ENCODE results near the gene PTPRG. TPM values are rescaled to one million over a fixed set of nuclear protein-coding genes. Genes with fewer than 3 reads are reported as not detected.

The PTPRG gene
- total RNA-seq, 1 donor from 2014 or later = 80.7 TPM

GRCh38 chr3:61734749-61735686 lies 173.6 kb downstream of the PTPRG start:
- H3K27me3 Mint-ChIP-seq (ENCODE audit: unreplicated experiment) = no peaks in the 10 kb centered on the region
- H3K36me3 Mint-ChIP-seq (ENCODE audit: low read depth, unreplicated experiment) = no peaks in the 10 kb centered on the region
- no peak for DNase-seq (ENCODE audit: low spot score)
- no peaks in the 10 kb centered on the region for H3K9me3 Mint-ChIP-seq (ENCODE audit: unreplicated experiment)
- H3K4me3 Mint-ChIP-seq (ENCODE audit: unreplicated experiment) = no peak overlapping the region
- peaks cover 9% of the 10 kb centered on the region for H3K4me1 Mint-ChIP-seq (ENCODE audit: unreplicated experiment)
- TF ChIP-seq, protein P1, sequence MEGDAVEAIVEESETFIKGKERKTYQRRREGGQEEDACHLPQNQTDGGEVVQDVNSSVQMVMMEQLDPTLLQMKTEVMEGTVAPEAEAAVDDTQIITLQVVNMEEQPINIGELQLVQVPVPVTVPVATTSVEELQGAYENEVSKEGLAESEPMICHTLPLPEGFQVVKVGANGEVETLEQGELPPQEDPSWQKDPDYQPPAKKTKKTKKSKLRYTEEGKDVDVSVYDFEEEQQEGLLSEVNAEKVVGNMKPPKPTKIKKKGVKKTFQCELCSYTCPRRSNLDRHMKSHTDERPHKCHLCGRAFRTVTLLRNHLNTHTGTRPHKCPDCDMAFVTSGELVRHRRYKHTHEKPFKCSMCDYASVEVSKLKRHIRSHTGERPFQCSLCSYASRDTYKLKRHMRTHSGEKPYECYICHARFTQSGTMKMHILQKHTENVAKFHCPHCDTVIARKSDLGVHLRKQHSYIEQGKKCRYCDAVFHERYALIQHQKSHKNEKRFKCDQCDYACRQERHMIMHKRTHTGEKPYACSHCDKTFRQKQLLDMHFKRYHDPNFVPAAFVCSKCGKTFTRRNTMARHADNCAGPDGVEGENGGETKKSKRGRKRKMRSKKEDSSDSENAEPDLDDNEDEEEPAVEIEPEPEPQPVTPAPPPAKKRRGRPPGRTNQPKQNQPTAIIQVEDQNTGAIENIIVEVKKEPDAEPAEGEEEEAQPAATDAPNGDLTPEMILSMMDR (IDR thresholded peaks at IDR 0.05; ENCODE audit: unreplicated experiment) = no peak
- H3K27ac Mint-ChIP-seq (ENCODE audit: unreplicated experiment) = no peak overlapping the region

GRCh38 chr3:61736506-61736905 lies 175.1 kb downstream of the PTPRG start:
- Mint-ChIP-seq H3K36me3 (ENCODE audit: low read depth, unreplicated experiment) (no peaks in the 10 kb centered on the region), H3K9me3 (ENCODE audit: unreplicated experiment) (no peaks in the 10 kb centered on the region), H3K27ac (ENCODE audit: unreplicated experiment) (no peak overlapping the region), H3K4me1 (ENCODE audit: unreplicated experiment) (no peaks in the 10 kb centered on the region), H3K4me3 (ENCODE audit: unreplicated experiment) (no peak overlapping the region), H3K27me3 (ENCODE audit: unreplicated experiment) (no peaks in the 10 kb centered on the region)
- DNase-seq (ENCODE audit: low spot score) = no peak
- TF ChIP-seq, protein P1 (IDR thresholded peaks at IDR 0.05; ENCODE audit: unreplicated experiment) = no peak

DNA sequence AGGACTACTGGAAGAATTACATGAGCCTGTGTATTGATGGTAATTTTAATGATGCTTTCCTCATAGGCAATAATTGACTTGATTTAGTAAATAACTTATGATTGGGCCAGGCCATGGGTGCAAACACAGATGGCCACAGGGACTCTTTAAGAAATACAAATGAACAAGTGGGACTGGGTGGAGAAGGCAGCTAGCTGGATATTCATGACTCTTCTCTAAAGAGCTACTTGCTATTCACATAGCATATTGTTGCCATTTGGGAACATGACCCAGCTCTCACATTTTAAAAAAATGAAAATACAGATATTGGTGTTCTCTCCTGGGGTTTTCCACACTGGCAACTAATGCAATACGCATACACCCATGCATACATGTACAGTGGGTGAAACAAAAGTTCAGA lies 178.3 kb downstream of the PTPRG start:
- no peak for DNase-seq (ENCODE audit: low spot score)
- TF ChIP-seq, protein P1 (IDR thresholded peaks at IDR 0.05; ENCODE audit: unreplicated experiment) = no peak
- Mint-ChIP-seq H3K27me3 (ENCODE audit: unreplicated experiment) (no peaks in the 10 kb centered on the region), H3K4me1 (ENCODE audit: unreplicated experiment) (no peaks in the 10 kb centered on the region), H3K27ac (ENCODE audit: unreplicated experiment) (no peak overlapping the region), H3K4me3 (ENCODE audit: unreplicated experiment) (no peak overlapping the region), H3K9me3 (ENCODE audit: unreplicated experiment) (no peaks in the 10 kb centered on the region), H3K36me3 (ENCODE audit: low read depth, unreplicated experiment) (no peaks in the 10 kb centered on the region)

GRCh38 chr3:61740494-61740893 lies 179.1 kb downstream of the PTPRG start:
- Mint-ChIP-seq H3K9me3 (ENCODE audit: unreplicated experiment) (no peaks in the 10 kb centered on the region), H3K4me3 (ENCODE audit: unreplicated experiment) (no peak overlapping the region), H3K4me1 (ENCODE audit: unreplicated experiment) (no peaks in the 10 kb centered on the region), H3K27me3 (ENCODE audit: unreplicated experiment) (no peaks in the 10 kb centered on the region), H3K36me3 (ENCODE audit: low read depth, unreplicated experiment) (no peaks in the 10 kb centered on the region), H3K27ac (ENCODE audit: unreplicated experiment) (peak overlapping the region; percentile 8)
- TF ChIP-seq, protein P1 (IDR thresholded peaks at IDR 0.05; ENCODE audit: unreplicated experiment) = no peak
- no peak for DNase-seq (ENCODE audit: low spot score)

DNA sequence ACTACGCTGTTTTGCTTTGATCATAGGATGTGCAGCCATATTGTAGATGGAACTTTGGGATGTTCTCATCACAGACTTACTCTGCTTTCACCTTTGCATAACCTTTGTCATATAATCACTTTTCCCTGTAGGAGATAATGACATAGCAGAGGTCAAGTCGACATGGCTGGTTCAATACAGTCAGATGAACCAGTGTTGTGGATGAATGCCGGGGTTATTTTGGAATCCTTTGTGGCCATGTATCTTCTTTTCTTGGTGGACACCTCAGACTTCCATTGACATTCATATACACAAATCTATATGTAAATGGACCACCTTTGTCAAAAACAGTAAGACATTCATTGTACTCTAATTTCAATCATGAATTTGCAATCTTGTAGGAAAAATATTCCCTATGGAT lies 180.2 kb downstream of the PTPRG start:
- no peaks in the 10 kb centered on the region for H3K36me3 Mint-ChIP-seq (ENCODE audit: low read depth, unreplicated experiment)
- no peaks in the 10 kb centered on the region for H3K9me3 Mint-ChIP-seq (ENCODE audit: unreplicated experiment)
- H3K27ac Mint-ChIP-seq (ENCODE audit: unreplicated experiment) = no peak overlapping the region
- H3K4me1 Mint-ChIP-seq (ENCODE audit: unreplicated experiment) = no peaks in the 10 kb centered on the region
- no peaks in the 10 kb centered on the region for H3K27me3 Mint-ChIP-seq (ENCODE audit: unreplicated experiment)
- TF ChIP-seq, protein P1 (IDR thresholded peaks at IDR 0.05; ENCODE audit: unreplicated experiment) = no peak
- no peak for DNase-seq (ENCODE audit: low spot score)
- H3K4me3 Mint-ChIP-seq (ENCODE audit: unreplicated experiment) = no peak overlapping the region

All from endothelial cell (in vitro differentiated cells).